Measurements from ENCODE around the gene IQCE.
"Not testable (repeated sequence)": the region's sequence is repeated elsewhere in the genome, so short reads cannot be mapped to it uniquely, and the experiment has no call there.

The IQCE gene

GRCh38 chr7:2532816-2533215 lies 26.0 kb upstream of the IQCE start:
- DNase-seq = not testable (repeated sequence)

- not testable (repeated sequence) for DNase-seq
Observed at GRCh38 chr7:2533566-2533965, 25.2 kb upstream of the IQCE start.

- DNase-seq = not testable (repeated sequence)
Observed at GRCh38 chr7:2534214-2534613, 24.6 kb upstream of the IQCE start.

GRCh38 chr7:2535872-2536627 lies 22.7 kb upstream of the IQCE start:
- DNase-seq = not testable (repeated sequence)

GRCh38 chr7:2537981-2538851 lies 20.6 kb upstream of the IQCE start:
- no peak for DNase-seq

- DNase-seq = no peak
Observed at GRCh38 chr7:2539031-2539911, 19.5 kb upstream of the IQCE start.

GRCh38 chr7:2540133-2540532 lies 18.6 kb upstream of the IQCE start:
- no peak for DNase-seq

GRCh38 chr7:2540641-2541051 lies 18.1 kb upstream of the IQCE start:
- no peak for DNase-seq

GRCh38 chr7:2541291-2542010 lies 17.3 kb upstream of the IQCE start:
- DNase-seq = no peak

GRCh38 chr7:2542011-2542915 lies 16.5 kb upstream of the IQCE start:
- no peak for DNase-seq

GRCh38 chr7:2542916-2543871 lies 15.6 kb upstream of the IQCE start:
- DNase-seq = no peak

GRCh38 chr7:2544541-2545188 lies 14.1 kb upstream of the IQCE start:
- no peak for DNase-seq

GRCh38 chr7:2545746-2546425 lies 12.9 kb upstream of the IQCE start:
- no peak for DNase-seq

- DNase-seq = no peak
Observed at GRCh38 chr7:2546776-2547586, 11.8 kb upstream of the IQCE start.

- no peak for DNase-seq
Observed at GRCh38 chr7:2551418-2551817, 7.4 kb upstream of the IQCE start.

GRCh38 chr7:2553108-2553507 lies 5.7 kb upstream of the IQCE start:
- no peak for DNase-seq

- no peak for DNase-seq
Observed at GRCh38 chr7:2553831-2554581, 4.8 kb upstream of the IQCE start.

Data from stimulated activated CD4-positive, alpha-beta T cell treated with anti-CD3 and anti-CD28 coated beads, Interleukin-4, amount 100 ng/mL, for 24 hours (primary cell).